AG04450 (cell line): Measurements from ENCODE around the gene TMEM184C. TPM values are rescaled to one million over a fixed set of nuclear protein-coding genes. Genes with fewer than 3 reads are reported as not detected.

ENCODE experiments used
- CTCF ChIA-PET: fragments of 300-600, 350-600 bp; formaldehyde crosslinking; extraction: SDS; loops from one replicate; lab custom pipeline; 2022; ENCODE audit warnings: antibody characterized with exemption, inconsistent platforms; lab: Charles Lee
- POLR2A ChIA-PET: fragments of 350-600 bp; formaldehyde crosslinking; extraction: SDS; loops from one replicate; lab custom pipeline; 2021; ENCODE audit warnings: antibody characterized with exemption, inconsistent platforms; lab: Yijun Ruan, JAX
- DNase-seq: peaks from one replicate; pipeline ENCODE4 v3.0.0-alpha.2; 2011; ENCODE audit warnings: low read depth, low spot score
- H3K27ac ChIP-seq: one replicate; pipeline ENCODE4 v1.5.1; 2012; ENCODE audit warnings: low read depth, low read length, control low read depth
- H3K27me3 ChIP-seq: one replicate; pipeline ENCODE4 v1.6.0; 2012; ENCODE audit warnings: low read length; ENCODE audit not compliant: control insufficient read depth, insufficient read depth
- H3K4me3 ChIP-seq: 2 replicates; pipeline ENCODE4 v1.5.1; 2011; ENCODE audit warnings: mild to moderate bottlenecking, low read depth, low read length, control low read depth
- H3K9me3 ChIP-seq: 2 replicates; pipeline ENCODE4 v1.5.1; 2012; ENCODE audit warnings: low read length; ENCODE audit not compliant: control insufficient read depth, insufficient read depth
- polyA plus RNA-seq: library from polyadenylated mRNA; depleted of rRNA; stranded (reverse); fragments of >200 nt; gene quantifications from 2 replicates; pipeline ENCODE4 v1.2.3, GENCODE V29; 2011
- TF ChIP-seq, protein P1 (sequence below): IDR thresholded peaks from 2 replicates; pipeline ENCODE4 v1.5.1; 2011; ENCODE audit warnings: low read depth, low read length, control low read depth, inconsistent platforms

The TMEM184C gene
- polyA plus RNA-seq, 1 experiment = 40.6 TPM

DNA sequence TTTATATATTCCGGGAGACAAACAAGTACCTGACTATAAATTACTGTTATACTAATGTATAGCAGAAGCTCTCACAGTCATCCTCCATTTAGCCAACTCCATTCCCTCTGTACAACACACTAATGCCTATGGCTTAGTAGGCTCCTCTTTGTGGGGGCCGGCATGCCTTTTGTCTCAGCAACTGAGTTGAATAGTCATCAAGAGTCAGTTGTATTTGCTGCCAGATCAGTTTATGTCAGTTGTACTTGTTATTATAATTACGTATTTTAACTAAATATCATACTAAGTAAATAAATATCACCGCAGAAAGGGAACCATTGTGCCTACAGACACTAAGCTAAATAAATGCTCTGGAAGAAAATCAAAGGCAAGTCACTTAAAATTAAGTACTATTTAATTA, 56.9 kb downstream of the TMEM184C start:
- H3K27me3 ChIP-seq = no peaks in the 10 kb centered on the region
- TF ChIP-seq, protein P1, sequence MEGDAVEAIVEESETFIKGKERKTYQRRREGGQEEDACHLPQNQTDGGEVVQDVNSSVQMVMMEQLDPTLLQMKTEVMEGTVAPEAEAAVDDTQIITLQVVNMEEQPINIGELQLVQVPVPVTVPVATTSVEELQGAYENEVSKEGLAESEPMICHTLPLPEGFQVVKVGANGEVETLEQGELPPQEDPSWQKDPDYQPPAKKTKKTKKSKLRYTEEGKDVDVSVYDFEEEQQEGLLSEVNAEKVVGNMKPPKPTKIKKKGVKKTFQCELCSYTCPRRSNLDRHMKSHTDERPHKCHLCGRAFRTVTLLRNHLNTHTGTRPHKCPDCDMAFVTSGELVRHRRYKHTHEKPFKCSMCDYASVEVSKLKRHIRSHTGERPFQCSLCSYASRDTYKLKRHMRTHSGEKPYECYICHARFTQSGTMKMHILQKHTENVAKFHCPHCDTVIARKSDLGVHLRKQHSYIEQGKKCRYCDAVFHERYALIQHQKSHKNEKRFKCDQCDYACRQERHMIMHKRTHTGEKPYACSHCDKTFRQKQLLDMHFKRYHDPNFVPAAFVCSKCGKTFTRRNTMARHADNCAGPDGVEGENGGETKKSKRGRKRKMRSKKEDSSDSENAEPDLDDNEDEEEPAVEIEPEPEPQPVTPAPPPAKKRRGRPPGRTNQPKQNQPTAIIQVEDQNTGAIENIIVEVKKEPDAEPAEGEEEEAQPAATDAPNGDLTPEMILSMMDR = no peak
- ChIA-PET CTCF (interaction anchor here (0.9 to 5.0 kb wide), 3 partner anchors 34 to 192 kb away, joined by 3 to 77 read pairs (median 4); no protein-coding TSS in a partner anchor), POLR2A (interaction anchor here (0.6 to 1.6 kb wide), 3 partner anchors 58 to 78 kb away, joined by 3 to 8 read pairs (median 4); partner anchors contain the start of gene ARHGAP10)
- no peak for DNase-seq
- peaks cover 2% of the 10 kb centered on the region; the same call in 1 of the 2 replicates for H3K9me3 ChIP-seq
- no peak overlapping the region for H3K27ac ChIP-seq
- no peak overlapping the region for H3K4me3 ChIP-seq

DNA sequence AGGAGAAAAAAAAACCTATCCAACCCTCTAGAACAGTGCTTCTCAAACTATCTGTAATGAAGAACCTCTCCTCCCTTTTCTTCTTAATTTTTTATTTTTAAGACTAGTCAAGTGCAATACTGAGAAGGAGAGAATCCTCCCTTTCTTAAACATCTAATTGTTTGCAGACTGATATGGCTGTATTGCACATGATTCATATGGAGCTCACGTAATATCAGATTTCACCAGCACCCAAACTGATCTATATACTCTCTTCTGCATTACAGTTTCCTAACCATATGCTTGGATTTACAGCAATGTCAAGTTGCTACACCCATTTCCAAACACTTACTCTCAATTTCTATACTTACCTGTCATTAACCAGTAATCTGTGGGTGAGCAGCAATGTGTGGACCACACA, 57.3 kb downstream of the TMEM184C start:
- ChIA-PET POLR2A (interaction anchor here (0.6 to 1.6 kb wide), 3 partner anchors 58 to 77 kb away, joined by 3 to 8 read pairs (median 4); partner anchors contain the start of gene ARHGAP10), CTCF (interaction anchor here (0.8 to 5.0 kb wide), 4 partner anchors 33 to 192 kb away, joined by 3 to 77 read pairs (median 4); no protein-coding TSS in a partner anchor)
- DNase-seq = peak; percentile 36
- Histone ChIP-seq H3K4me3 (no peak overlapping the region), H3K27me3 (no peaks in the 10 kb centered on the region), H3K9me3 (peaks cover 5% of the 10 kb centered on the region; the same call in 1 of the 2 replicates), H3K27ac (no peak overlapping the region)
- TF ChIP-seq, protein P1 = no peak

DNA sequence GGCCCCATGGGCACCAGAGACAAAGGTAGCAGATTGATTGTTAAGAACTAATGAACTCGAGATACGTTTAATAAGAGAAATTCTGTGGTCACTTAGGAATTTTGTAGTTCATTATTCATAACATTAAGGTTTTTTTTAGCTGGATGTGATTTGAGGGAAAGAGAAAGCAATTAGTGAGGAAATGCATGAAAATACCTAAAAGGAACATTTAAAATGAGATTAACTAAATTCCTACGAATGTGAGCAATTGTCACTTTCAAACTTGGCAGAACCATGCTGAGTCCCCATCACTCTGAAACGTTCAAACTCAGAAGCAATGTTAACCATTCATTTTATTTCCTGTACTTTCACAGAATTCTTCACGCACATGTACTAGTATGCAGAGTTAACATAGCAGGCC, 60.9 kb downstream of the TMEM184C start:
- POLR2A ChIA-PET = no interaction called here
- CTCF ChIA-PET = interaction anchor here (9.5 kb wide), 1 partner anchor 188 kb away, joined by 113 read pairs; no protein-coding TSS in a partner anchor
- Histone ChIP-seq H3K9me3 (peaks cover 5% of the 10 kb centered on the region; the same call in 1 of the 2 replicates), H3K4me3 (no peak overlapping the region), H3K27me3 (no peaks in the 10 kb centered on the region), H3K27ac (no peak overlapping the region)
- no peak for DNase-seq
- TF ChIP-seq, protein P1 = no peak

DNA sequence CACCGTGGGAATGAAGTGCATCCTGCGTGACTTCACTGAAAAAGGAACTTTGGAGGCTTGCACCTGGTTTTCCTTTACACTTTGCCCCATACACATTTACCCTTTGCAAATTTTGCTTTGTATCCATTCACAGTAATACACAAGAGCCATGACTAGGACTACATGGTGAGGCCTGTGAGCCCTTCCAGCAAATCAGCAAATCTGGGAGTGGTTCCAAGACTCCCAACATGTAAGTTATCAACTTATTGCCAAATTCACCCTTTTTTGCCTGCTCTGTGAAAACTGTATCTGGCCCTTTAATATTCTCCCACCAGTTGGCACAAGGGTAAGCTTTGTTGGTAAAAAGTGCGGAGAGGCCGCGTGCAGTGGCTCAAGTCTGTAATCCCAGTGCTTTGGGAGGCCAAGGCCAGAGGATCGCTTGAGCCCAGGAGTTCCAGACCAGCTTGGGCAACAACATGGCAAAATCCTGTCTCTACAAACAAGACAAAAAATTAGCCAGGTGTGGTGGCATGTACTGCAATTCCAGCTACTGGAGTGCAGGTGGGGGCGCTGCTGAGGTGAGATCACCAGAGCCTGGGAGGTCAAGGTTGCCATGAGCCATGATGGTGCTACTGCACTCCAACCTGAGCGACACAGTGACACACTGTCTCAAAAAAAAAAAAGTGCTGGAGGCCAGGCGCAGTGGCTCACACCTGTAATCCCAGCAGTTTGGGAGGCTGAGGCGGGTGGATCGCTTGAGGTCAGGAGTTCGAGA, 61.8 kb downstream of the TMEM184C start:
- no peaks in the 10 kb centered on the region for H3K27me3 ChIP-seq
- CTCF ChIA-PET = interaction anchor here (9.5 kb wide), 1 partner anchor 187 kb away, joined by 113 read pairs; no protein-coding TSS in a partner anchor
- no peak overlapping the region for H3K4me3 ChIP-seq
- POLR2A ChIA-PET = no interaction called here
- no peak overlapping the region for H3K27ac ChIP-seq
- no peak for DNase-seq
- TF ChIP-seq, protein P1 = no peak
- peaks cover 5% of the 10 kb centered on the region; the same call in 1 of the 2 replicates for H3K9me3 ChIP-seq
